Right renal cortex interstitium (tissue), 3 donors: ENCODE results near the gene IL17D. TPM values are rescaled to one million over a fixed set of nuclear protein-coding genes. Genes with fewer than 3 reads are reported as not detected.
"Not testable (repeated sequence)": the region's sequence is repeated elsewhere in the genome, so short reads cannot be mapped to it uniquely, and the experiment has no call there.

Source experiments
- DNase-seq, 3 donors: peaks; one replicate each; pipeline ENCODE4 v3.0.0-alpha.2; 2013; ENCODE audit warnings: low read depth in 3 of 3, low spot score in 2 of 3
- polyA plus RNA-seq, 3 donors: library from polyadenylated mRNA; unstranded; fragments of 120-200 nt; gene quantifications; one replicate each; pipeline ENCODE4 v1.2.1, GENCODE V29; 2013; ENCODE audit not compliant: insufficient read length in 3 of 3

The IL17D gene, protein sequence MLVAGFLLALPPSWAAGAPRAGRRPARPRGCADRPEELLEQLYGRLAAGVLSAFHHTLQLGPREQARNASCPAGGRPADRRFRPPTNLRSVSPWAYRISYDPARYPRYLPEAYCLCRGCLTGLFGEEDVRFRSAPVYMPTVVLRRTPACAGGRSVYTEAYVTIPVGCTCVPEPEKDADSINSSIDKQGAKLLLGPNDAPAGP
- polyA plus RNA-seq, result 1 to 10 TPM; 7.2 to 9.2 (median 8.0) TPM

DNA sequence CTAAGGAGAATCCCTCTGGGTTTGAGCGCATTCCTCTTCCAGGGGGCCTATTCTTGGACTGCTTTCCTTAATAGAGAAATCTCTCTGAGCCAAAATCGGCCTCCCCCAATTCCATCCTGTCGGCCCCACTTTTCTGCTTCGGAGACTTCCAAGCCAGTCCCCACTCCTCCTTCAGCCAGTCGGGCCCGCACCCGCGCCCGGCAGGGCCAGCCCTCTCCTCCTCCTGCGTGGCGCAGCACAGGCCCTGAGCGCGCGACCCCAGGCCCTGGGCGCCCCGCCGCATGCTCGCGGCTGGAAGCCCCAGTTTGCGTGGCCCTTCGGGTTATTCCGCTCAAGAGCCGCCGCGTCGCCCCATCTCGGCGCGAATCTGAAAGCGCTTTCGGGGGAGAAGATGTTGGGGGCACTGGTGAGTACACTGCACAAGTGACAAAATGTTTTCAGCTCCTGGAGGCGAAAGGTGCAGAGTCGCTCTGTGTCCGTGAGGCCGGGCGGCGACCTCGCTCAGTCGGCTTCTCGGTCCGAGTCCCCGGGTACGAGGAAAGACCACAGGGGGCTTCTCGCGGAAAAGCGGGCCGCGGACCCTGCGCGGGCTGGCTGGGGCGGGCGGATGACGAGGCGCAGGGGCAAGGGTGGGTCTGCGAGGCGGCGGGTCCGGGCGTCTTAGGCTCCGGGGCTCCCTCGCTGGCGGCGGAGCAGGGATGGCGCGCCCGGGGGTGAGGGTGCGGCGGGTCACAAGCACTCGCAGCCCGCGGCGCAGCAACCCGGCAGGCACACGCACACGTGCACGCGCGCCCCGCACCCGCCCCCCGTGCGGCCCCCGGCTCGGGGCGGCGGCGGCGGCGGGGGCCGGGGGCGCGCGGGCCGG is at the start of gene IL17D:
Gene IL17D (plus strand): TSS at position 785 of the 865 bp plus-strand sequence. CDS start 303 bp downstream, outside the sequence.
- DNase-seq, result peak in 1 of 3 donors; percentile 35

DNA sequence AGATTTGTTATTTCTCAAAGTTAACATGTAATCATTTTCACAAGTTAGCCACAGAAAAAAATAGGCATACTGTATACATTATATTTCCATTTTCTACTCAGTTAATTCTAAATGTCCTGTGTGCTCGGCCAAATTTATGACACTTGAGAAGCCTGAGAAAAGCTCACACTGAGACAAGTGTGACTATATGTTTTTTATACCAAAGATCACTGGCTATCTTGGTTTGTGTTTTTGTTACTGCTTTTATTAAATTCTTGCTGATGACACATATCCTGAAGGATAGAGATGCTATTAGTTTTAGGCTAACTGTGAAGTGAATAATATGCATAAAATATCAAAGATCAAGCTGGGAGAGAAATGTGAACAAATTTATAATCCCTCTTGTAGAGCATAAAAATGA is 49.3 kb upstream of the IL17D start:
- no peak for DNase-seq

DNA sequence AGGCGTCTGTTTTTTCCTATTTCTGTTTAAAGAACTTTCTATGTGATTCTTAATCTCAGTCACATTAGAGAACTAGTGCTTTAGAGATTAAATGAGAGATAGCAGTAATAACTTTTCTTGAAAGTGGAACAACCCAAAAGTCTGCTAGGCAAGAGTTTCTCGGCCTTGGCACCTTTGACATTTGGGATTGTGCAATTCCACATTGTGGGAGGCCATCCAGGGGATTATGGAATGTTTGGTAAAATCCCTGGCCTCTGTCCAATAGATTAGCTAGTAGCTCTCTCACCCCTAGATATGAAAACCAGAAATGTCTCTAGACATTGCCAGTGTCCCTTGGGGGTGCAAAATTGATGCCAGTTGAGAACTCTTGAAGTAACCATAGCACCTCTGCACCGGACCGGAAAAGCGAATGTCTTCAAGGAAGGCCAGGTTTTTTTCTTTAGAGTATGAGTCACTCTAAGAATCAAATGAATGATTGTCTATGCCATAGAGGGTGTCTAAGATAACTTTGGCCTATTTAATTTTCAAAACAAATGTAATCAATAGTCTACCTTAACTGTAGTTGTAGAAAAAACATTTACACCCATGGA is 45.0 kb upstream of the IL17D start:
- DNase-seq, result no peak

DNA sequence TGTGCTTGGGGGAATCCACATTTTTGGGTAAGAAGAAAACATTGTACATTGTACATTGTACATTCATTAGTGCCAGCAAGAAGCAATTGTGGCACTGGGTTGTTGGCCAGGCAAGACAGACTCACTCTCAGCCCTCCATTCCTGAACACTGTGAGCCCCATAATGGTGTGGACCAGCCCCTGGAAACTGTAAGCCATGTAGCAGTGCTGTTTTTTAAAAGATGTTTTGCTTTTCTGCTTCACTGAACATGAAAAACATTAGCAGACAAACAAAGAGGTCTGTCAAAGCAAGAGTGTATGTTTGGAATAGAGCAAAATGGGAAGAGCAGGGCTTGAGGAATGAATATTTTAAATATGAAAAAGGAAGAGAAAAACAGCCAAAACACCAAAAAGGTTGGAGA is 39.1 kb upstream of the IL17D start:
- no peak for DNase-seq

DNA sequence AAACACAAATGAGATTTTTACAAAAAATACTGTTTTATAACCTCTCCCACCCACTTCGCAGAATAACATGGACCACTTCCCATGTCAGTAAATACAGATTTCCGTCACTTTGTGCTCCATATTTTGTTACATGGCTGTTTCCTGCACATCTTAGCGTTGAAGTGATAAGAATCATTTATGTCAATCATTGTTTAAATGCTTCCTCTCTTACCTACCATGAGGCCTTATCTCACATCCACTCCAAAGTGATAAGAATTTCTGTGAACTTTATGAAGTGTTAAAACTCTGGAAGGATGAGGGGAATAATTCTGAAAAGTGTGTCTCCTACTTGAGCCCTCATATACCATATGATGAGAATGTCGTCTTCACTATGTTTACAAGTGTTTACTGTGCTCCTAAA is 36.6 kb upstream of the IL17D start:
- DNase-seq, result no peak

DNA sequence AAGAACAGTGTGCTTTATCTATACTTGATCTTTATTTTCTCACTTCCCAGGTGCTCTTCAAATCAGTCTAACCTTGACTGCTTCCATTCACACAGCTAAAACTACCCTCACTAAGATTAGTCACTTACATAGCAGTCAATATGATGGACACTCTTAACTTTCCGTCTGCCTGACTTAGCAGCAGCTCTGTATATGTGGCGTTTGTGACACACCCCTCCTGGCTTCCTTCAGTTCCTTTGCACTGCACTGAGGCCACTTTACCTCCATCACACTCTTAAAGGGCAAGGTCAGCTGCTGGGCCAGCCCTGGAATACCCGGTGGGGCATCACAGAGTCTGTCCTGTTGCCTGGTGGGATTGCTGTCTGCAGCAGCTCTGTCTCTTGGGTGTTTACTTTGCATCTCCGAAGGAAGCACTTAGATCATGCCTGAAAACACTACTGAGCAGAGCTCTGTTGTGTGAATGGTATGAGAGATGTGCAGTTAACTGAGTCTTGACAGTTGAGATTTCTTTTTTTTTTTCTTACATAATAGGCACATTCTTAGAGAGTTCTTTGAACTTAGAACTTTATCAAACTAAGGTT is 35.6 kb upstream of the IL17D start:
- no peak for DNase-seq

DNA sequence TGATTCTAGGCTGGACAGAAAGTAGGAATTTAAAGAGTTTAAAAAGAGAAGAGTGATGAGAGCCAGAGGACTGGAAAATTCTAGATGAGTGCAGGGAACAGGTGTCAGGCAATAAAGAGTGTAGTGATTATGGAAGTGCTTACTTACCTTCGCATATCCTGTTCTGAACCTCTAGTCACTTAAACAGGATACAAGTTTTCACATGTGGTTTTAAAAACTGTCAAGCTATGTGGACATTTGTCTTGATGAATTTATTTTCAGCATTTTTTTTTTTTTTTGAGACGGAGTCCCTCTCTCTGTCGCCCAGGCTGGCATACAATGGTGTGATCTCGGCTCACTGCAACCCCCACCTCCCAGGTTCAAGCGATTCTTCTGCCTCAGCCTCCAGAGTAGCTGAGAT is 34.3 kb upstream of the IL17D start:
- no peak for DNase-seq

DNA sequence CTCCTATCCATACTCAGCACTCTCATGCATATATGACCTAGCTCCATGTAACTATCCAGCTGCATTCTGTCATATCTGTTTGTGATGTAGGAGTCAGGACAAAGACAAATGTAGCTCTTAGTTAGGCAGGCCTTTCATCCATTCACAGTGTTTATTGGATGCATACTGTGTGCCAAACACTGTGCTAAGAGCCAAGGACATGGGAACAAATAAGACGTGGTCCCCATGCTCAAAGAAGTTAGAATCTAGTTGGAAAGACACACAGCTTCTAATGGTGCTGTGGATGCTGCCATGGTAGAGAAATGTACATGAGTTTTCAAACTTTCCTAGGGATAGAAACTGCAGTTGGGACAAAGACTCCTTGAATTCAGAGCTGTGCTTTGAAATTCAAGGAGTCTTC is 31.7 kb upstream of the IL17D start:
- DNase-seq, result no peak

DNA sequence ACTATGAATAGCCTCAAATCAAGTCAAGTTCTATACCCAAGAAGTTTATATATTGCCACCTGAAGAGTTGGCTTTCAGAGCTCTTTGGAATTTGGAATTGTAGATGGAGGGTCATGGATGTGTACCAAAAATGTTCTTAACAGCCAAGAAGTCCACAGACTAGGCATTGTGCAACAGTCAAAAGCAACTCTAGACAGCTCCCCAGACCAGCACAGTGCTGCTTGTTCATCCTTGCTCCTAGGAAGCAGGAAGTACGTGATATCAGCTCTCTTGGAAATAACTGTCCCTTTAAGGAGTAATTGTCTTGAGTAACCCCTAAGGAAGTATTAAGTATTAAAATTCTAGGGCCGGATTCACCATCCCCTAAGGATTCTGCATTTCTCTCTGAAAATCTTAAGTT is 30.7 kb upstream of the IL17D start:
- no peak for DNase-seq

DNA sequence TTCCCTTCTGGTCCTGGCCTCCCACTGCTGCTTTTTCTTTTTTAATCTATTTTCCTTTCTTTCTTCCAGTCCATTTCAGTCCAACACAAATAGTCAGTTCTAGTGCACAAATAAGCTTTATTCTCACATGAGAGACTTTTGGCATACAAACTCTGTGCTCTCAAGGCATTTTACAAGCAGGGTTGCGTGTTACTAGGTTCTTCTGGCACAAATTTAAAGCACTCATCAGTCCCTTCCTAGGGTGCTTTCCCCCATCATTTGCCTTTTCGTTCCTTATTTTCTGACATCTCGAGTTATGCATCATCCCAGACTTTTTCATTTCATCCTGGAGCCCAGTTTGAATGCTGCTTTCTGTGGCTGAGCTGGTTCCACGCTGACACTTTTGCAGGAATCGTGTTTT is 29.8 kb upstream of the IL17D start:
- DNase-seq, result no peak

DNA sequence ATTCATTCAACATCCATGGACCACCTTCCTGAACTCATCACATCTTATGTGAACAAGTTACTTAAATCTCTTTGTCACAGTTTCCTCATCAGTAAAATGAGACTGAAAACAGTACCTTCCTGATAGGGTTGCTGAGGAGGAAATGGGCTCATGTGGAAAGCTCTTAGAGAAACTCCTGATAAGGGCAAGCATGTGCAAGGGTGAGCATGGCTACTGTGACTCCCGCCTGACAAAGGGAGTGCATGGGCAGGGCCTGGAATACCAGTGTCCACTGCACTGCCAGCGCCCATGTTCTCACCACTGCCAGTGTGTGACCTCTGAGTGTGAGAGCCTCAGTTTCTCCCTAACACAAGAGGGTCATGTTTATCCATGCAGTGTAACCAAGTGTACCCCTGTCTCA is 27.3 kb upstream of the IL17D start:
- no peak for DNase-seq

DNA sequence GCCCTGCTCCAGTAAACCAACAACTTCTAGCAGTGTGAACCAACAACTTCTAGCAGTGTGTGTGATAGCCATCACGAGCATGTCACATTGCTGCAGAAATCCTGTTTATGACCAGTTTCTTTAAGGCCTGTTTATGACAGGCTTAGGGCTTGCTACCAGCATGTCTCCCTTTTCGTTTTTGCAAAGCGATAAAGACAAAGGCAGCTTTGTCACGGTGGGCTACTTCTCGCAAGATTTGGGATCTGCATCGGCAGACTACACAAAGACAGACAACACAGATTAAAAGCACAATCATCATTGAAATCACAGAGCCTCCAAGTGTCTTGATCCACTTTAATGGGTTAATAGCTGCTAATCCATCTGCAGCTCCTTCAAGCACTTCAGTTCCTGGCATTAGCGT is 24.9 kb upstream of the IL17D start:
- DNase-seq, result not testable (repeated sequence)

DNA sequence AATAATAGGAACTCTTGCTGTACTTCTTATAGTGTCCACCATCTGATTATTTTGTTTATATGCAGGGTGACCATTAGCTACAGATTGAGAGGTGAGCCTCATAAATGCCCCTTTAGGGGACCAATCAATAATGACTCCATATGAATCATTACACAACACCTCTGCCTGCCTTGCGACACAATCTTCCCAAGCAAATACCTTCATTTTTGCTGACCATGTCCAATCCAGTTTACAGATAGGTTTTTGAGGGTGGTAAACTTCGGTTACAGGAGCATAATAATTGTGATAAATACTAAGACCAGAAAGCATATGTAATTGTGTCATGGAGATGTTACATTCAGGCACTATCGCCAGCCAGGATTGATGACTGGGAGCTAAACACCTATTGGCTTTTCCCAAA is 23.6 kb upstream of the IL17D start:
- no peak for DNase-seq

DNA sequence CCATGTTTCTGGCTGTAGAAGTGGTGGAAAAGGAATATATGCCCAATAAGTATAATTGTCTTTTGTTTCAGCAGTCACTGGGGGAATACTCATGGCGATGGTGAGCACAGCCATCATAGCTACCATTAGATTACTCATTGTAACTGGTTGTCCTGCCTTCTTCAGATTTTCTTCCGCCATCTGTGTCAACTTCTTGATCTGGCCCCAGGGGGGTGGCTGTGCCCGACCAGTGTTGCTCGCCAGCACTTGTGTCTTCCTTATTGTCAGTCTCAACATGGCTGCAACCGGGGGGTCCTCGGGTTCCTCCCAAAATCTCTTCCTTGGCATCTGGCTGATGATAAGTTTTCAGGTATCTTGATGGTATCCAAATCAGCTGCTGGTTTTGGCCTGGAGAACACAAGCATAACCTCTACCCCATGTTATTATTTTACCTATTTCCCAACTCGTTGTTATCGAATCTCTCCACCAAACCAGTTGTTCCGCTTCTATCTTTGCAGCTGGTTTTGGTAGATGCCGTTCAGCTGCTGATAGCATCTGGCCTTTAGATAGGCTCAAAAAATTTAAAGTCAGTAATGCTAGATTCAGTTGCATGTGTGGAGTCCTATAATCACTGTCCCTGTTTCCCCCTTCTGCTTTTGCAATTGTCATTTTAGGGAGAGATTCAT is 23.0 kb upstream of the IL17D start:
- DNase-seq, result no peak

DNA sequence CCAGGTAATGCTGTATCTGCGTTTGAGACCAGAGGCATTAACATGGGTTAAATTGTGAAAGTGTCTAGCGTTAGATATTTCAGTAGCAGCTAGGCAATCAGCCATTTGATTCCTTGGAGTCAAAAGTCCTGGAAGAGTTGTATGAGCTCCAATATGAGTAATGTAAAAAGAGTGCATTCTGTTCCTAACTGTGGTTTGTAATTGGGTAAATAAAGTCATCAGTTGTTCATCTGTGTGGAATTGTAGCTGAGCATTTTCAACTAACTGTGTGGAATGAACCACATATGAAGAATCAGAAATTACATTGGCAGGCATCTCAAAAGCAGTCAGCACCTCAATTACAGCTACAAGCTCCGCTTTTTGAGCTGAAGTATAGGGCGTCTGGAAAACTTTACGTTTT is 22.0 kb upstream of the IL17D start:
- not testable (repeated sequence) for DNase-seq

DNA sequence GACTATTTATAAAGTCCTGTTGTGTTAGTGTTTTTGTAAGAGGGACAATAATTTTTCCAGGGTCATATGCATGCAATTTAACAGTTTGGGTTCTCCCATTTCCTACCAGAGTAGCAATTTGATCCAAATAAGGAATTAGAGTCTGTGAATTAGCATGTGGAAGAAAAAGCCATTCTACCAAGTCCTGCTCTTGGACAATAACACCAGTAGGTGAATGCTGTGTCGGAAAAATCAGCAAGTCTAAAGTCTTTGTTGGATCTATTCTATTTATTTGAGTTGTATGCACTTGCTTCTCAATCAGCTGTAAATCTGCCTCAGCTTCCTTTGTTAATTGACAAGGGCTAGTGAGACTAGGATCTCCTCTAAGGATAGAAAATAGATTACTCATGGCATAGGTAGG is 21.4 kb upstream of the IL17D start:
- no peak for DNase-seq

DNA sequence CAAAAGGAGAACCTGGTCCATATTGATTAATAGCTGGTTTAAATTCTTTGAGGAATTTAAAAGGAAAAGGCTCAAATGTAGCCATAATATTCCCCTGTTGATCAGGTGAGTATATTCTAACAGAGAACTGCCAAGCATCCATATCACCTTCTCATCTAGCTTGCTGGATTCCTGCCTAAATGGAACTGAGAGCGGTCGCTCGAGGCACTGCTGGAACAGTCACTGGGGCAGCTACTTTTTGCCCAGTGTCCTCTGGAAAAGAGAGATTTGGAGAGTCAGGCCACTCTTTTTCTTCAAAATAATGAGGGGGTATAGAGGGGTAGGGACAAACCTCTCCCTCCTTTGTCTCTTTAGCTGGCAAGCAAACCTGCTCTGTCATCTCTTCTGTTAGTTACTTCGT is 19.5 kb upstream of the IL17D start:
- no peak for DNase-seq

DNA sequence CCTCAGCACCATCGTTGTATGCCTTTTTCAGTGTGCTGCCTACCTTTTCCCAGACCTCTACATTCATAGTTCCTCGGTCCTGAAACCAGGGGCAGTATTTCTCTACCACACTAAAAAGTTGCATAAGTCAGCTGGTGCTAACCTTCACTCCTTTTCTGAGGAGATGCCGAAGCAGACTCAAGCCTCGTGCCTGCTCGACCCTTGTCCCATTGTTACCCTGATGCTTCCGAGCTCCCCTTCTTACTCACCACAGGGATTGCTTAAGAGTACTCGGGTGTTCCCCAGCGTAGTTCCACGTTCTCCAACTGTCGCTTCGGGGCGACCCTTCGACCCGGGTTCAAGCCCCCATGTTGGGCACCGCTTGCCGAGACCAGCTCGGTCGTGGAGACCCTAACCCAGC is 19.0 kb upstream of the IL17D start:
- no peak for DNase-seq

DNA sequence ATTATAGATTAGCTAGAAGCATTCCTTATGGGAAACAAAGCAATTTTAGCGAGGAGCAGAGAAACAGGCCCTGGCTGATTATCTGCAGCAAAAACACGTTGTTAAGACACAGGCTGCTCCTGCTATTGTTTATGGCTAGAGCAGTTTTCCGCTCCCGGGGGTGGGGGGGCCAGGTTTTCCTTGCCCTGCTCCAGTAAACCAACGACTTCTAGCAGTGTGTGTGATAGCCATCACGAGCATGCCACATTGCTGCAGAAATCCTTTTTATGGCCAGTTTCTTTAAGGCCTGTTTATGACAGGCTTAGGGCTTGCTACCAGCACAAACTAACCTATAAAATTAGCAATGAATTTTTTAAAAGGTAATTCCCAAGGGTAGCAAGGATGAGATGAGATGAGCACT is 18.4 kb upstream of the IL17D start:
- no peak for DNase-seq

DNA sequence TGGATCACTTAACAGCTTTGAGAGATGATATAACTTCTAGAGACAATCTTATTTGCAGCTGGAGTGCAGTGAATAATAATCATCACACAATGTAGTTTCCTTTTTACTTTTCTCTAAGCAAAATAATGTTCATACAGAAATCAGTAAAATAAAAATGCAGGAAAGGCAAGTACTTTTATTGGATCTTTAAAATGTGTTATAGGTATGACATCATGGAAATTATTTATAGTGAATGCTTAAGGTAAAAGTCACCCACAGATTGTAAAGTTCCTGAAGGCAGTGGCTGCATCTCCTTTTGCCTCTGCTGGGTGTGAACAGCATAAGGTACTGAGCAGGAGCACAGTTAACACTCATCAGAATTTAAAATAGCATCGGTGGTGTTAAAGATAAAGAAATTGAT is 17.3 kb upstream of the IL17D start:
- DNase-seq, result no peak
